HEK293 (cell line): ENCODE results near the gene CYP4V2.

Experiments
- IKZF3 ChIP-seq: fragments of 450-650 bp; IDR thresholded peaks from 2 replicates; pipeline ENCODE4 v1.5.0; 2018; ENCODE audit warnings: missing biosample characterization, mild to moderate bottlenecking, missing genetic modification characterization, moderate library complexity
- SCRT1 ChIP-seq: fragments of 450-650 bp; formaldehyde crosslinking; IDR thresholded peaks from 2 replicates; pipeline ENCODE4 v1.5.1; 2016; ENCODE audit warnings: missing biosample characterization, missing genetic modification characterization, borderline replicate concordance
- ZIC2 ChIP-seq: fragments of 450-650 bp; formaldehyde crosslinking; IDR thresholded peaks from 2 replicates; pipeline ENCODE4 v1.5.1; 2016; ENCODE audit warnings: missing biosample characterization, missing genetic modification characterization
- ZNF146 ChIP-seq: fragments of 450-650 bp; formaldehyde crosslinking; IDR thresholded peaks from 2 replicates; pipeline ENCODE4 v1.5.1; 2016; ENCODE audit warnings: missing biosample characterization, missing genetic modification characterization
- ZNF274 ChIP-seq, 2 experiments: fragments of 200-500 bp in 1 of 2; fragments of 450-650 bp in 1 of 2; sonication (Bioruptor generic) in 1 of 2; formaldehyde crosslinking in 1 of 2; IDR thresholded peaks; 2 replicates each; pipeline versions ENCODE4 v1.5.1 to v1.6.1; 2014 to 2016; ENCODE audit warnings: borderline replicate concordance in 1 of 2, inconsistent platforms in 1 of 2, low read length in 1 of 2, missing biosample characterization in 1 of 2, missing genetic modification characterization in 1 of 2
- ZNF501 ChIP-seq: fragments of 450-650 bp; formaldehyde crosslinking; IDR thresholded peaks from 2 replicates; pipeline ENCODE4 v1.5.1; 2016; ENCODE audit warnings: missing biosample characterization, missing genetic modification characterization
- ZNF510 ChIP-seq: fragments of 450-650 bp; formaldehyde crosslinking; IDR thresholded peaks from 2 replicates; pipeline ENCODE4 v1.5.1; 2018; ENCODE audit warnings: mild to moderate bottlenecking, missing genetic modification characterization, missing biosample characterization; ENCODE audit not compliant: insufficient replicate concordance
- ZNF785 ChIP-seq: fragments of 450-650 bp; formaldehyde crosslinking; IDR thresholded peaks from 2 replicates; pipeline ENCODE4 v1.5.1; 2016; ENCODE audit warnings: missing biosample characterization, missing genetic modification characterization
- TF ChIP-seq, protein P1 (sequence below): fragments of 450-650 bp; formaldehyde crosslinking; IDR thresholded peaks from 2 replicates; pipeline ENCODE4 v1.5.1; 2016; ENCODE audit warnings: missing biosample characterization, missing genetic modification characterization
- TF ChIP-seq, protein P2 (sequence below): fragments of 450-650 bp; formaldehyde crosslinking; IDR thresholded peaks from 2 replicates; pipeline ENCODE4 v1.5.1; 2016; ENCODE audit warnings: missing biosample characterization, missing genetic modification characterization
- TF ChIP-seq, protein P3 (sequence below): fragments of 450-650 bp; formaldehyde crosslinking; IDR thresholded peaks from 2 replicates; pipeline ENCODE4 v1.5.1; 2016; ENCODE audit warnings: missing biosample characterization, missing genetic modification characterization

DNA sequence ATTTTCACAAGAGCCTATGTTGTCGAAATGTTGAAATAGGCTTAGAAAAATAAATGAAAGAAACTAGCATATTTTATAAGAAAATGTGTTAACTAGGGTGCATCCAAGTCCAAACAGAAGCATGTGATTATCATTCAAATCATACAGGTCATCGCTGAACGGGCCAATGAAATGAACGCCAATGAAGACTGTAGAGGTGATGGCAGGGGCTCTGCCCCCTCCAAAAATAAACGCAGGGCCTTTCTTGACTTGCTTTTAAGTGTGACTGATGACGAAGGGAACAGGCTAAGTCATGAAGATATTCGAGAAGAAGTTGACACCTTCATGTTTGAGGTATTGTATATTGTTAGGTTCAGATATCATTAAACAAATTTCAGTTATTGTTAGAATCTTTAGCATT lies 9.6 kb downstream of the CYP4V2 start:
- TF ChIP-seq ZNF501 (tag by site-specific recombination) (no peak), ZNF510 (tag by site-specific recombination) (no peak), SCRT1 (tag by site-specific recombination) (no peak), IKZF3 (tag by site-specific recombination) (no peak), ZNF146 (tag by site-specific recombination) (no peak), ZIC2 (tag by site-specific recombination) (no peak), ZNF274 (IDR thresholded peaks at IDR 0.05; ENCODE audit: low read length) (no peak), ZNF274 (tag by site-specific recombination; IDR thresholded peaks at IDR 0.05; ENCODE audit: borderline replicate concordance) (no peak), ZNF785 (tag by site-specific recombination) (no peak)
- TF ChIP-seq, protein P1, sequence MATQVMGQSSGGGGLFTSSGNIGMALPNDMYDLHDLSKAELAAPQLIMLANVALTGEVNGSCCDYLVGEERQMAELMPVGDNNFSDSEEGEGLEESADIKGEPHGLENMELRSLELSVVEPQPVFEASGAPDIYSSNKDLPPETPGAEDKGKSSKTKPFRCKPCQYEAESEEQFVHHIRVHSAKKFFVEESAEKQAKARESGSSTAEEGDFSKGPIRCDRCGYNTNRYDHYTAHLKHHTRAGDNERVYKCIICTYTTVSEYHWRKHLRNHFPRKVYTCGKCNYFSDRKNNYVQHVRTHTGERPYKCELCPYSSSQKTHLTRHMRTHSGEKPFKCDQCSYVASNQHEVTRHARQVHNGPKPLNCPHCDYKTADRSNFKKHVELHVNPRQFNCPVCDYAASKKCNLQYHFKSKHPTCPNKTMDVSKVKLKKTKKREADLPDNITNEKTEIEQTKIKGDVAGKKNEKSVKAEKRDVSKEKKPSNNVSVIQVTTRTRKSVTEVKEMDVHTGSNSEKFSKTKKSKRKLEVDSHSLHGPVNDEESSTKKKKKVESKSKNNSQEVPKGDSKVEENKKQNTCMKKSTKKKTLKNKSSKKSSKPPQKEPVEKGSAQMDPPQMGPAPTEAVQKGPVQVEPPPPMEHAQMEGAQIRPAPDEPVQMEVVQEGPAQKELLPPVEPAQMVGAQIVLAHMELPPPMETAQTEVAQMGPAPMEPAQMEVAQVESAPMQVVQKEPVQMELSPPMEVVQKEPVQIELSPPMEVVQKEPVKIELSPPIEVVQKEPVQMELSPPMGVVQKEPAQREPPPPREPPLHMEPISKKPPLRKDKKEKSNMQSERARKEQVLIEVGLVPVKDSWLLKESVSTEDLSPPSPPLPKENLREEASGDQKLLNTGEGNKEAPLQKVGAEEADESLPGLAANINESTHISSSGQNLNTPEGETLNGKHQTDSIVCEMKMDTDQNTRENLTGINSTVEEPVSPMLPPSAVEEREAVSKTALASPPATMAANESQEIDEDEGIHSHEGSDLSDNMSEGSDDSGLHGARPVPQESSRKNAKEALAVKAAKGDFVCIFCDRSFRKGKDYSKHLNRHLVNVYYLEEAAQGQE, result no peak
- TF ChIP-seq, protein P2, sequence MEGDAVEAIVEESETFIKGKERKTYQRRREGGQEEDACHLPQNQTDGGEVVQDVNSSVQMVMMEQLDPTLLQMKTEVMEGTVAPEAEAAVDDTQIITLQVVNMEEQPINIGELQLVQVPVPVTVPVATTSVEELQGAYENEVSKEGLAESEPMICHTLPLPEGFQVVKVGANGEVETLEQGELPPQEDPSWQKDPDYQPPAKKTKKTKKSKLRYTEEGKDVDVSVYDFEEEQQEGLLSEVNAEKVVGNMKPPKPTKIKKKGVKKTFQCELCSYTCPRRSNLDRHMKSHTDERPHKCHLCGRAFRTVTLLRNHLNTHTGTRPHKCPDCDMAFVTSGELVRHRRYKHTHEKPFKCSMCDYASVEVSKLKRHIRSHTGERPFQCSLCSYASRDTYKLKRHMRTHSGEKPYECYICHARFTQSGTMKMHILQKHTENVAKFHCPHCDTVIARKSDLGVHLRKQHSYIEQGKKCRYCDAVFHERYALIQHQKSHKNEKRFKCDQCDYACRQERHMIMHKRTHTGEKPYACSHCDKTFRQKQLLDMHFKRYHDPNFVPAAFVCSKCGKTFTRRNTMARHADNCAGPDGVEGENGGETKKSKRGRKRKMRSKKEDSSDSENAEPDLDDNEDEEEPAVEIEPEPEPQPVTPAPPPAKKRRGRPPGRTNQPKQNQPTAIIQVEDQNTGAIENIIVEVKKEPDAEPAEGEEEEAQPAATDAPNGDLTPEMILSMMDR (tag by site-specific recombination), result no peak
- TF ChIP-seq, protein P3, sequence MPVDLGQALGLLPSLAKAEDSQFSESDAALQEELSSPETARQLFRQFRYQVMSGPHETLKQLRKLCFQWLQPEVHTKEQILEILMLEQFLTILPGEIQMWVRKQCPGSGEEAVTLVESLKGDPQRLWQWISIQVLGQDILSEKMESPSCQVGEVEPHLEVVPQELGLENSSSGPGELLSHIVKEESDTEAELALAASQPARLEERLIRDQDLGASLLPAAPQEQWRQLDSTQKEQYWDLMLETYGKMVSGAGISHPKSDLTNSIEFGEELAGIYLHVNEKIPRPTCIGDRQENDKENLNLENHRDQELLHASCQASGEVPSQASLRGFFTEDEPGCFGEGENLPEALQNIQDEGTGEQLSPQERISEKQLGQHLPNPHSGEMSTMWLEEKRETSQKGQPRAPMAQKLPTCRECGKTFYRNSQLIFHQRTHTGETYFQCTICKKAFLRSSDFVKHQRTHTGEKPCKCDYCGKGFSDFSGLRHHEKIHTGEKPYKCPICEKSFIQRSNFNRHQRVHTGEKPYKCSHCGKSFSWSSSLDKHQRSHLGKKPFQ, result no peak
